ENCODE results near the gene CHP2. TPM values are rescaled to one million over a fixed set of nuclear protein-coding genes. Genes with fewer than 3 reads are reported as not detected.

The CHP2 gene
- total and polyA plus RNA-seq, 7 donors: 0.28 to 385 (median 174) TPM; not detected in 3

GRCh38 chr16:23765933-23766332 is 11.1 kb downstream of the CHP2 start:
- TF ChIP-seq EP300 (IDR thresholded peaks at IDR 0.05) (no peak), CTCF (IDR thresholded peaks at IDR 0.05) (no peak), POLR2AphosphoS5 (IDR thresholded peaks at IDR 0.05) (no peak), POLR2A (IDR thresholded peaks at IDR 0.05) (no peak)
- Histone ChIP-seq H3K27ac (no peak overlapping the region), H3K4me1 (no peaks in the 10 kb centered on the region), H3K9me3 (no peaks in the 10 kb centered on the region), H3K36me3 (no peaks in the 10 kb centered on the region), H3K4me3 (no peak overlapping the region), H3K27me3 (no peaks in the 10 kb centered on the region)
- DNase-seq: no peak
- intact Hi-C loops (cut with DNase I): no loop called here

- Histone ChIP-seq H3K27me3 (no peaks in the 10 kb centered on the region), H3K9me3 (no peaks in the 10 kb centered on the region), H3K36me3 (no peaks in the 10 kb centered on the region), H3K4me3 (no peak overlapping the region), H3K27ac (no peak overlapping the region), H3K4me1 (no peaks in the 10 kb centered on the region)
- 19 to 61% methylated on average over 2 of the region's 2 CpGs for WGBS, 2 donors
- intact Hi-C loops (cut with DNase I): no loop called here
- no peak for DNase-seq
- TF ChIP-seq POLR2A (IDR thresholded peaks at IDR 0.05) (no peak), CTCF (IDR thresholded peaks at IDR 0.05) (no peak), POLR2AphosphoS5 (IDR thresholded peaks at IDR 0.05) (no peak), EP300 (IDR thresholded peaks at IDR 0.05) (no peak)
These were observed 13.8 kb downstream of the CHP2 start for GRCh38 chr16:23768581-23768980.

GRCh38 chr16:23771027-23771426 is 16.2 kb downstream of the CHP2 start:
- intact Hi-C loops (cut with DNase I): no loop called here

GRCh38 chr16:23771642-23772041 is 16.8 kb downstream of the CHP2 start:
- TF ChIP-seq EP300 (IDR thresholded peaks at IDR 0.05) (no peak), CTCF (IDR thresholded peaks at IDR 0.05) (no peak), POLR2A (IDR thresholded peaks at IDR 0.05) (no peak), POLR2AphosphoS5 (IDR thresholded peaks at IDR 0.05) (no peak)
- H3K4me1 ChIP-seq: no peaks in the 10 kb centered on the region
- H3K27me3 ChIP-seq: no peaks in the 10 kb centered on the region
- DNase-seq: no peak
- no peak overlapping the region for H3K4me3 ChIP-seq
- no peak overlapping the region for H3K27ac ChIP-seq
- no peaks in the 10 kb centered on the region for H3K9me3 ChIP-seq
- intact Hi-C loops (cut with DNase I): no loop called here
- WGBS, 2 donors: 37 to 49% methylated on average over 2 of the region's 2 CpGs
- H3K36me3 ChIP-seq: no peaks in the 10 kb centered on the region

More at GRCh38 chr16:23771027-23771426, 16.2 kb downstream of the CHP2 start:
- H3K27ac ChIP-seq: no peak overlapping the region
- DNase-seq: no peak
- no peaks in the 10 kb centered on the region for H3K4me1 ChIP-seq
- H3K27me3 ChIP-seq: no peaks in the 10 kb centered on the region
- H3K36me3 ChIP-seq: no peaks in the 10 kb centered on the region
- no peaks in the 10 kb centered on the region for H3K9me3 ChIP-seq
- TF ChIP-seq EP300 (IDR thresholded peaks at IDR 0.05) (no peak), POLR2A (IDR thresholded peaks at IDR 0.05) (no peak), POLR2AphosphoS5 (IDR thresholded peaks at IDR 0.05) (no peak), CTCF (IDR thresholded peaks at IDR 0.05) (no peak)
- no peak overlapping the region for H3K4me3 ChIP-seq
- WGBS, 2 donors: 82 to 84% methylated on average over 8 of the region's 8 CpGs

GRCh38 chr16:23773339-23773738 is 18.5 kb downstream of the CHP2 start:
- no peaks in the 10 kb centered on the region for H3K27me3 ChIP-seq
- no peak overlapping the region for H3K27ac ChIP-seq
- H3K9me3 ChIP-seq: no peaks in the 10 kb centered on the region
- 90 to 92% methylated on average over 2 of the region's 2 CpGs for WGBS, 2 donors
- TF ChIP-seq EP300 (IDR thresholded peaks at IDR 0.05) (no peak), POLR2A (IDR thresholded peaks at IDR 0.05) (no peak)
- no peak for DNase-seq
- no peaks in the 10 kb centered on the region for H3K36me3 ChIP-seq
- H3K4me3 ChIP-seq: no peak overlapping the region
- intact Hi-C loops (cut with DNase I): no loop called here
- H3K4me1 ChIP-seq: no peaks in the 10 kb centered on the region

Measured in sigmoid colon (tissue), 7 donors.